HCT116 (cell line): ENCODE measurements around the gene CRB3. TPM values are rescaled to one million over a fixed set of nuclear protein-coding genes. Genes with fewer than 3 reads are reported as not detected.

Experiments
- ATAC-seq: fragments of 200-7000 bp; cut with Tn5 transposase; 2 replicates; pipeline ENCODE4 v1.9.1; 2020; ENCODE audit warnings: mild to moderate bottlenecking, moderate library complexity
- BruUV-seq: library from RNA; stranded (reverse); fragments of 400-500 nt; replicated peaks from 2 replicates; lab custom pipeline; 2021; lab: Mats Ljungman, UMichigan
- CTCF ChIA-PET: fragments of 300-600 bp; sonication (Branson Sonifier 250); formaldehyde crosslinking; loops from one replicate; lab custom pipeline; 2021; ENCODE audit warnings: antibody characterized with exemption; lab: Charles Lee
- POLR2A ChIA-PET: fragments of 300-600, 350-600 bp; sonication (Branson Sonifier 250); formaldehyde crosslinking; loops from one replicate; lab custom pipeline; 2021; ENCODE audit warnings: antibody characterized with exemption; lab: Charles Lee
- RAD21 ChIA-PET, 2 experiments: fragments of 300-600 bp; sonication (Branson Sonifier 250); formaldehyde crosslinking; loops; one replicate each; lab custom pipeline; 2023; ENCODE audit warnings: low total read pairs in 2 of 2; ENCODE audit not compliant: uncharacterized antibody in 2 of 2, unreplicated experiment in 2 of 2, low non-redundant PET in 1 of 2; lab: Charles Lee
- DNase-seq: peaks from one replicate; pipeline ENCODE4 v3.0.0-alpha.2; 2010; ENCODE audit warnings: low read depth, low spot score
- H2AFZ ChIP-seq: fragments of 200-600 bp; shearing (Covaris generic), sonication (generic); 2 replicates; pipeline ENCODE4 v1.6.1; 2017; ENCODE audit warnings: low read depth, mixed run types, mixed read lengths, antibody characterized with exemption, low read length; ENCODE audit not compliant: poor library complexity, severe bottlenecking
- H3K27ac ChIP-seq: 2 replicates; pipeline ENCODE4 v1.5.1; 2012; ENCODE audit warnings: low read depth, low read length
- H3K27me3 ChIP-seq: fragments of 200-600 bp; sonication (generic); 2 replicates; pipeline ENCODE4 v1.6.1; 2016; ENCODE audit warnings: mixed run types, low read length, mixed read lengths; ENCODE audit not compliant: insufficient read depth
- H3K36me3 ChIP-seq, 2 experiments: fragments of 200-500 bp in 1 of 2; fragments of 200-600 bp in 1 of 2; sonication (Bioruptor generic) in 1 of 2; sonication (generic) in 1 of 2; 2 replicates each; pipeline versions ENCODE4 v1.5.1 to v1.6.1; 2014 to 2016; ENCODE audit warnings: low read length in 2 of 2, inconsistent platforms in 1 of 2, mixed read lengths in 1 of 2, mixed run types in 1 of 2; ENCODE audit not compliant: insufficient read depth in 2 of 2, control insufficient read depth in 1 of 2
- H3K4me1 ChIP-seq, 2 experiments: fragments of 200-600 bp in 1 of 2; sonication (generic) in 1 of 2; 2 replicates each; pipeline versions ENCODE4 v1.5.1 to v1.6.1; 2012 to 2017; ENCODE audit warnings: low read length in 2 of 2, inconsistent platforms in 1 of 2, mild to moderate bottlenecking in 1 of 2, mixed read lengths in 1 of 2, mixed run types in 1 of 2, moderate library complexity in 1 of 2; ENCODE audit not compliant: insufficient read depth in 2 of 2, control insufficient read depth in 1 of 2
- H3K4me2 ChIP-seq: fragments of 200-600 bp; sonication (generic); 2 replicates; pipeline ENCODE4 v1.6.1; 2017; ENCODE audit warnings: mixed run types, low read length, mixed read lengths
- H3K4me3 ChIP-seq, 2 experiments: fragments of 200-600 bp in 1 of 2; sonication (generic) in 1 of 2; replicated peaks in 1 of 2; 2 replicates each; pipeline ENCODE4 v1.5.1; 2011 to 2016; ENCODE audit warnings: low read length in 2 of 2, control low read depth in 1 of 2, low read depth in 1 of 2, mild to moderate bottlenecking in 1 of 2, mixed read lengths in 1 of 2, mixed run types in 1 of 2
- H3K79me2 ChIP-seq: fragments of 200-600 bp; sonication (generic); 2 replicates; pipeline ENCODE4 v1.6.1; 2017; ENCODE audit warnings: mild to moderate bottlenecking, mixed run types, low read length, moderate library complexity, mixed read lengths; ENCODE audit not compliant: insufficient read depth
- H3K9ac ChIP-seq: fragments of 200-600 bp; sonication (generic); 2 replicates; pipeline ENCODE4 v1.6.1; 2016; ENCODE audit warnings: low read length, mixed read lengths
- H3K9me2 ChIP-seq: fragments of 200-600 bp; sonication (generic), shearing (Covaris generic); 2 replicates; pipeline ENCODE4 v1.6.1; 2017; ENCODE audit warnings: mixed run types, mild to moderate bottlenecking, moderate library complexity; ENCODE audit not compliant: insufficient read depth
- H3K9me3 ChIP-seq, 2 experiments: fragments of 200-500 bp in 1 of 2; fragments of 200-600 bp in 1 of 2; sonication (Bioruptor generic) in 1 of 2; sonication (generic) in 1 of 2; 2 replicates each; pipeline ENCODE4 v1.6.1; 2014 to 2017; ENCODE audit warnings: low read length in 2 of 2, mixed read lengths in 2 of 2, inconsistent platforms in 1 of 2, low read depth in 1 of 2, mild to moderate bottlenecking in 1 of 2, mixed run types in 1 of 2, moderate library complexity in 1 of 2; ENCODE audit not compliant: control insufficient read depth in 1 of 2, insufficient read depth in 1 of 2
- H4K20me1 ChIP-seq: fragments of 200-600 bp; sonication (generic), shearing (Covaris generic); 2 replicates; pipeline ENCODE4 v1.6.1; 2017; ENCODE audit warnings: mixed run types, mild to moderate bottlenecking, moderate library complexity; ENCODE audit not compliant: insufficient read depth
- ATF3 ChIP-seq: IDR thresholded peaks from 2 replicates; pipeline ENCODE4 v1.6.1; 2012
- CBX3 ChIP-seq: IDR thresholded peaks from 2 replicates; pipeline ENCODE4 v1.6.1; 2012; ENCODE audit warnings: low read depth
- CTCF ChIP-seq, 3 experiments: fragments of 200-600 bp in 1 of 3; sonication (generic) in 1 of 3; IDR thresholded peaks in 2 of 3; conservative IDR thresholded peaks in 1 of 3; 2 replicates each; pipeline ENCODE4 v1.5.1; 2012 to 2017; ENCODE audit warnings: low read depth in 2 of 3, low read length in 2 of 3, antibody characterized with exemption in 1 of 3, borderline replicate concordance in 1 of 3, control low read depth in 1 of 3, mild to moderate bottlenecking in 1 of 3, mixed read lengths in 1 of 3, mixed run types in 1 of 3, moderate library complexity in 1 of 3; ENCODE audit not compliant: insufficient read depth in 1 of 3
- ELF1 ChIP-seq: IDR thresholded peaks from 2 replicates; pipeline ENCODE4 v1.6.1; 2012; ENCODE audit warnings: low read depth, borderline replicate concordance
- EZH2 ChIP-seq: fragments of 200-600 bp; sonication (generic); IDR thresholded peaks from 2 replicates; pipeline ENCODE4 v1.6.1; 2017; ENCODE audit warnings: antibody characterized with exemption, mixed run types
- EZH2phosphoT487 ChIP-seq: fragments of 200-600 bp; IDR thresholded peaks from 2 replicates; pipeline ENCODE4 v1.6.1; 2018; ENCODE audit warnings: antibody characterized with exemption, borderline replicate concordance
- JUND ChIP-seq: IDR thresholded peaks from 2 replicates; pipeline ENCODE4 v1.6.1; 2012
- MAX ChIP-seq: IDR thresholded peaks from 2 replicates; pipeline ENCODE4 v1.6.1; 2012
- POLR2A ChIP-seq: IDR thresholded peaks from 2 replicates; pipeline ENCODE4 v1.7.0; 2011; ENCODE audit warnings: borderline replicate concordance; ENCODE audit not compliant: insufficient read depth, insufficient read length; ENCODE audit errors: extremely low read depth
- POLR2AphosphoS5 ChIP-seq: IDR thresholded peaks from 2 replicates; pipeline ENCODE4 v1.6.1; 2011; ENCODE audit warnings: mild to moderate bottlenecking, low read depth, low read length, moderate library complexity
- SIN3A ChIP-seq: IDR thresholded peaks from 2 replicates; pipeline ENCODE4 v1.6.1; 2012; ENCODE audit warnings: low read depth
- SP1 ChIP-seq: IDR thresholded peaks from 2 replicates; pipeline ENCODE4 v1.6.1; 2012; ENCODE audit warnings: low read depth
- SRF ChIP-seq: IDR thresholded peaks from 2 replicates; pipeline ENCODE4 v1.6.1; 2012; ENCODE audit warnings: low read depth
- TCF7L2 ChIP-seq: IDR thresholded peaks from 2 replicates; pipeline ENCODE4 v1.7.0; 2011; ENCODE audit warnings: borderline replicate concordance, inconsistent platforms; ENCODE audit not compliant: insufficient read depth, insufficient read length; ENCODE audit errors: extremely low read depth
- ZNF274 ChIP-seq: fragments of 200-500 bp; sonication (Bioruptor generic); IDR thresholded peaks from 2 replicates; pipeline ENCODE4 v1.6.1; 2014; ENCODE audit warnings: mild to moderate bottlenecking, low read depth, low read length, inconsistent platforms
- intact Hi-C: fragments of 100-400 bp; cut with micrococcal nuclease; formaldehyde crosslinking; loops from 2 replicates; pipeline ENCODE4 v1.10.0; 2022
- total RNA-seq: library from RNA; stranded (reverse); gene quantifications from one replicate; pipeline ENCODE4 v1.2.1, GENCODE V29; 2021; ENCODE audit not compliant: unreplicated experiment

CRB3 gene
- total RNA-seq, 1 experiment from 2014 or later: 40.5 TPM

- DNase-seq: no peak
- Histone ChIP-seq H3K27me3 (no peaks in the 10 kb centered on the region), H4K20me1 (no peaks in the 10 kb centered on the region), H3K79me2 (peaks cover 14% of the 10 kb centered on the region), H3K27ac (no peak overlapping the region), H3K4me2 (no peak overlapping the region), H2AFZ (no peak overlapping the region), H3K9ac (no peak overlapping the region), H3K4me3 (no peak overlapping the region), H3K36me3 (peaks cover 0 to 10% of the 10 kb centered on the region in 2 experiments; a peak in 2 of 4 replicates), H3K9me2 (no peaks in the 10 kb centered on the region), H3K4me1 (peaks cover 11 to 14% of the 10 kb centered on the region in 2 experiments; a peak in 3 of 4 replicates), H3K9me3 (no peaks in the 10 kb centered on the region)
- intact Hi-C loops: no loop called here
- BruUV-seq: no TSS peak
- ChIA-PET CTCF (no interaction called here), RAD21 (interaction anchor here in 1 of 2 experiments (0.7 kb wide), 1 partner anchor 276 kb away, joined by 3 read pairs; no protein-coding TSS in a partner anchor), POLR2A (no interaction called here)
- TF ChIP-seq POLR2A: no peak
- no peak for TF ChIP-seq SP1
- TF ChIP-seq JUND: no peak
- TF ChIP-seq EZH2phosphoT487: no peak
- no peak for TF ChIP-seq ZNF274
- TF ChIP-seq EZH2: no peak
- no peak for TF ChIP-seq ATF3
- TF ChIP-seq CBX3: no peak
- no peak for TF ChIP-seq MAX
- TF ChIP-seq ELF1: no peak
- no peak for TF ChIP-seq SRF
- ATAC-seq: no peak
Observed at GRCh38 chr19:6467384-6467783, 3.3 kb downstream of the CRB3 start.

- Histone ChIP-seq H3K9me2 (no peaks in the 10 kb centered on the region), H3K4me2 (no peak overlapping the region), H3K36me3 (peaks cover 0 to 10% of the 10 kb centered on the region in 2 experiments; a peak in 2 of 4 replicates), H3K79me2 (peaks cover 5% of the 10 kb centered on the region; the same call in 1 of the 2 replicates), H3K27ac (no peak overlapping the region), H3K9ac (no peak overlapping the region), H3K9me3 (no peaks in the 10 kb centered on the region), H3K4me1 (peaks cover 13 to 19% of the 10 kb centered on the region in 2 experiments), H2AFZ (no peak overlapping the region), H3K4me3 (no peak overlapping the region), H3K27me3 (no peaks in the 10 kb centered on the region), H4K20me1 (no peaks in the 10 kb centered on the region)
- ATAC-seq: no peak
- DNase-seq: no peak
- intact Hi-C loops: no loop called here
- POLR2A ChIA-PET: no interaction called here
- no peak for TF ChIP-seq POLR2A
- no peak for TF ChIP-seq TCF7L2
- TF ChIP-seq EZH2: no peak
- TF ChIP-seq POLR2AphosphoS5: no peak
- TF ChIP-seq ELF1: no peak
- no peak for TF ChIP-seq SIN3A
- no peak for TF ChIP-seq ZNF274
- TF ChIP-seq CTCF (IDR thresholded peaks at IDR 0.05 in 2 of 3, conservative IDR thresholded peaks at IDR 0.05 in 1 of 3; ENCODE audit: borderline replicate concordance in 1 of 3, insufficient read depth in 1 of 3, low read depth in 2 of 3, low read length in 2 of 3): no peak
- TF ChIP-seq SP1: no peak
- RAD21 ChIA-PET: no interaction called here
- no TSS peak for BruUV-seq
- CTCF ChIA-PET: interaction anchor here (1.0 kb wide), 1 partner anchor 44 kb away, joined by 3 read pairs; no protein-coding TSS in a partner anchor
Observed at GRCh38 chr19:6470173-6470572, 6.1 kb downstream of the CRB3 start.
